NCI-H345 treated with DMSO at 0.1 percent for 48 hours (cell line): ENCODE measurements around the gene IQUB.
"Not testable (repeated sequence)": the region's sequence is repeated elsewhere in the genome, so short reads cannot be mapped to it uniquely, and the experiment has no call there.

Experiments
- DNase-seq: peaks from one replicate; lab custom pipeline; 2025; ENCODE audit not compliant: unreplicated experiment; lab: John Stamatoyannopoulos, UW

IQUB gene

GRCh38 chr7:123423622-123424021 is 110.8 kb downstream of the IQUB start:
- DNase-seq = no peak

- DNase-seq = no peak
Measured at GRCh38 chr7:123417580-123417979, 116.8 kb downstream of the IQUB start.

- no peak for DNase-seq
Measured at GRCh38 chr7:123415625-123416024, 118.8 kb downstream of the IQUB start.

GRCh38 chr7:123410273-123410904 is 124.0 kb downstream of the IQUB start:
- DNase-seq = no peak

GRCh38 chr7:123407951-123408350 is 126.4 kb downstream of the IQUB start:
- not testable (repeated sequence) for DNase-seq
